OCI-LY7 (cell line): Measurements from ENCODE around the gene REEP3. TPM values are rescaled to one million over a fixed set of nuclear protein-coding genes. Genes with fewer than 3 reads are reported as not detected.

Experiments used
- BruUV-seq: library from RNA; stranded (reverse); fragments of 400-500 nt; replicated peaks from 2 replicates; lab custom pipeline; 2021; lab: Mats Ljungman, UMichigan
- CTCF ChIA-PET: fragments of 300-600 bp; sonication (Branson Sonifier 250); formaldehyde crosslinking; loops from one replicate; lab custom pipeline; 2022; ENCODE audit warnings: antibody characterized with exemption; ENCODE audit not compliant: unreplicated experiment; lab: Charles Lee
- POLR2A ChIA-PET: fragments of 300-600 bp; sonication (Branson Sonifier 250); formaldehyde crosslinking; loops from one replicate; lab custom pipeline; 2022; ENCODE audit warnings: antibody characterized with exemption; lab: Charles Lee
- DNase-seq: peaks from one replicate; pipeline ENCODE4 v3.0.0-alpha.2; 2015; ENCODE audit warnings: low spot score
- H2AFZ ChIP-seq: fragments of 200-600 bp; sonication (generic), shearing (Covaris generic); 2 replicates; pipeline ENCODE4 v1.6.1; 2014; ENCODE audit warnings: mild to moderate bottlenecking, antibody characterized with exemption, low read length, moderate library complexity
- H3K27ac ChIP-seq: fragments of 200-600 bp; sonication (generic); 2 replicates; pipeline ENCODE4 v1.5.1; 2014; ENCODE audit warnings: mixed run types, low read depth, mild to moderate bottlenecking, moderate library complexity, low read length, inconsistent platforms; ENCODE audit not compliant: poor library complexity, severe bottlenecking
- H3K36me3 ChIP-seq: fragments of 200-600 bp; sonication (generic); 2 replicates; pipeline ENCODE4 v1.6.1; 2014; ENCODE audit warnings: mild to moderate bottlenecking, antibody characterized with exemption, low read length, moderate library complexity, mixed read lengths; ENCODE audit not compliant: insufficient read depth
- H3K4me1 ChIP-seq: fragments of 200-600 bp; sonication (generic); 2 replicates; pipeline ENCODE4 v1.5.1; 2014; ENCODE audit warnings: mild to moderate bottlenecking, low read length; ENCODE audit not compliant: insufficient read depth, poor library complexity, severe bottlenecking
- H3K4me2 ChIP-seq: fragments of 200-600 bp; sonication (generic); 2 replicates; pipeline ENCODE4 v1.6.1; 2014; ENCODE audit warnings: mild to moderate bottlenecking, low read length
- H3K4me3 ChIP-seq: fragments of 200-600 bp; sonication (generic); 2 replicates; pipeline ENCODE4 v1.5.1; 2014; ENCODE audit warnings: mild to moderate bottlenecking, low read depth, low read length; ENCODE audit not compliant: poor library complexity, severe bottlenecking
- H3K79me2 ChIP-seq: fragments of 200-600 bp; sonication (generic); 2 replicates; pipeline ENCODE4 v1.6.1; 2016; ENCODE audit warnings: low read depth, mild to moderate bottlenecking, low read length, moderate library complexity, mixed read lengths; ENCODE audit not compliant: insufficient read depth
- H3K9me2 ChIP-seq: fragments of 200-600 bp; sonication (generic); 2 replicates; pipeline ENCODE4 v1.6.1; 2016; ENCODE audit warnings: mild to moderate bottlenecking, low read length, mixed read lengths; ENCODE audit not compliant: insufficient read depth
- H3K9me3 ChIP-seq: fragments of 200-600 bp; sonication (generic); 2 replicates; pipeline ENCODE4 v1.6.1; 2014; ENCODE audit warnings: mild to moderate bottlenecking, mixed run types, low read length, mixed read lengths
- H4K20me1 ChIP-seq: fragments of 200-600 bp; sonication (generic); 2 replicates; pipeline ENCODE4 v1.6.1; 2014; ENCODE audit warnings: mild to moderate bottlenecking, antibody characterized with exemption, low read length, moderate library complexity, mixed read lengths; ENCODE audit not compliant: insufficient read depth
- CTCF ChIP-seq: fragments of 200-600 bp; sonication (generic); conservative IDR thresholded peaks from 2 replicates; pipeline ENCODE4 v1.5.1; 2014; ENCODE audit warnings: mild to moderate bottlenecking, antibody characterized with exemption, low read length, moderate library complexity, mixed read lengths
- EZH2phosphoT487 ChIP-seq: fragments of 200-600 bp; sonication (generic); IDR thresholded peaks from 2 replicates; pipeline ENCODE4 v1.6.1; 2018; ENCODE audit warnings: low read depth, borderline replicate concordance, mild to moderate bottlenecking, mixed run types, antibody characterized with exemption, low read length, moderate library complexity, mixed read lengths
- intact Hi-C: fragments of 100-400 bp; cut with micrococcal nuclease; formaldehyde crosslinking; loops from one replicate; pipeline ENCODE4 v1.10.0; 2022; ENCODE audit not compliant: unreplicated experiment
- total RNA-seq, 2 experiments: library from RNA; depleted of rRNA in 1 of 2; stranded (reverse); fragments of >200 nt in 1 of 2; shearing (Covaris generic) in 1 of 2; gene quantifications; 2 replicates each; pipeline ENCODE4 v1.2.3, GENCODE V29; 2014 to 2022

The REEP3 gene
- total RNA-seq, 2 experiments from 2014 or later, result 3.6 to 11.0 TPM

- no peak for DNase-seq
- no TSS peak for BruUV-seq
- Histone ChIP-seq H2AFZ (no peak overlapping the region), H4K20me1 (no peaks in the 10 kb centered on the region), H3K4me1 (no peaks in the 10 kb centered on the region), H3K9me3 (no peaks in the 10 kb centered on the region), H3K4me3 (no peak overlapping the region), H3K79me2 (no peaks in the 10 kb centered on the region), H3K4me2 (no peak overlapping the region), H3K9me2 (no peaks in the 10 kb centered on the region), H3K36me3 (no peaks in the 10 kb centered on the region), H3K27ac (no peak overlapping the region)
- no peak for TF ChIP-seq CTCF
- no peak for TF ChIP-seq EZH2phosphoT487
- intact Hi-C loops, result no loop called here
- ChIA-PET CTCF (no interaction called here), POLR2A (interaction anchor here (0.9 kb wide), 1 partner anchor 432 kb away, joined by 5 read pairs; no protein-coding TSS in a partner anchor)
Observed at GRCh38 chr10:63670291-63670898, 149.2 kb downstream of the REEP3 start.

GRCh38 chr10:63671317-63671937, 150.2 kb downstream of the REEP3 start:
- H3K4me1 ChIP-seq, result no peaks in the 10 kb centered on the region
- TF ChIP-seq CTCF, result no peak
- TF ChIP-seq EZH2phosphoT487, result no peak
- H3K4me2 ChIP-seq, result no peak overlapping the region
- intact Hi-C loops, result no loop called here
- no peaks in the 10 kb centered on the region for H4K20me1 ChIP-seq
- no peak overlapping the region for H3K4me3 ChIP-seq
- H3K9me2 ChIP-seq, result no peaks in the 10 kb centered on the region
- ChIA-PET CTCF (no interaction called here), POLR2A (interaction anchor here (0.7 to 0.9 kb wide), 2 partner anchors 10 to 1351 kb away, joined by 3 to 4 read pairs; no protein-coding TSS in a partner anchor)
- no peak overlapping the region for H2AFZ ChIP-seq
- no peaks in the 10 kb centered on the region for H3K79me2 ChIP-seq
- no peaks in the 10 kb centered on the region for H3K36me3 ChIP-seq
- no TSS peak for BruUV-seq
- H3K27ac ChIP-seq, result no peak overlapping the region
- H3K9me3 ChIP-seq, result no peaks in the 10 kb centered on the region
- no peak for DNase-seq

- DNase-seq, result no peak
- H3K27ac ChIP-seq, result no peak overlapping the region
- no peak overlapping the region for H3K4me2 ChIP-seq
- H3K4me1 ChIP-seq, result no peaks in the 10 kb centered on the region
- H3K9me3 ChIP-seq, result no peaks in the 10 kb centered on the region
- TF ChIP-seq CTCF (no peak), EZH2phosphoT487 (no peak)
- H4K20me1 ChIP-seq, result no peaks in the 10 kb centered on the region
- ChIA-PET POLR2A (no interaction called here), CTCF (no interaction called here)
- no peaks in the 10 kb centered on the region for H3K9me2 ChIP-seq
- H3K36me3 ChIP-seq, result no peaks in the 10 kb centered on the region
- no peak overlapping the region for H3K4me3 ChIP-seq
- BruUV-seq, result no TSS peak
- H2AFZ ChIP-seq, result no peak overlapping the region
- no peaks in the 10 kb centered on the region for H3K79me2 ChIP-seq
- intact Hi-C loops, result no loop called here
Observed at GRCh38 chr10:63672491-63672890, 151.3 kb downstream of the REEP3 start.
